DND-41 (cell line): Measurements from ENCODE around the gene SEMA4F.

ENCODE experiments used
- CTCF ChIP-seq: IDR thresholded peaks from 2 replicates; pipeline ENCODE4 v1.5.1; 2012; ENCODE audit warnings: borderline replicate concordance, low read length, moderate library complexity, mild to moderate bottlenecking; ENCODE audit not compliant: poor library complexity, severe bottlenecking; ENCODE audit errors: extremely low read depth
- EZH2 ChIP-seq: IDR thresholded peaks from 3 replicates; pipeline ENCODE4 v1.6.1; 2012; ENCODE audit warnings: borderline replicate concordance, low read depth, mild to moderate bottlenecking, moderate library complexity, low read length, inconsistent platforms; ENCODE audit not compliant: severe bottlenecking

- TF ChIP-seq CTCF (peak; percentile 95), EZH2 (peak; percentile 95)
Measured at GRCh38 chr2:74715081-74715791, 61.2 kb downstream of the SEMA4F start.
